ENCODE measurements around the gene HORMAD2. TPM values are rescaled to one million over a fixed set of nuclear protein-coding genes. Genes with fewer than 3 reads are reported as not detected.

The HORMAD2 gene
- total and polyA plus RNA-seq, 2 donors from 2014 or later, result not detected

DNA sequence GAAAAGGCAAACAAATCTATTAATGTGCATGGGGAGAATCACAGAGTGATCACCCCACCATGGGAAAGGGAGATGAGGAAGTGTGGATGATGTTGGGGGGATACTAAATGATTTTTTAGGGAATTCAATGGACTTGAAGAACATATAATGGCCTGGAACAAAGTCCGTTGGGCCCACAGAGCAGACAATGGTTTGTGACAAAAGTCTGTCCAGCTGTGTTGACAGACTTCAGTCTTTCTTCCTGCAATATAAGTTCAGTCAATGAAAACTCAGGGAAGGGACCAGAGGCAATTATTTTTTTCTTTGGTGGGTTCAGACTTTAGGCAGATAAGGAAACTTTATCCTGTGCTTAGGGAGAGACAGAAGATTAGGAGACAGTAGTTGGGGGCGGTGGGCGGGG lies 18.0 kb upstream of the HORMAD2 start:
- Histone ChIP-seq H3K9me3 (ENCODE audit: control insufficient read depth in 2 of 3, insufficient read depth in 1 of 3, low read length in 3 of 3) (peaks cover 0 to 4% (median 0%) of the 10 kb centered on the region in 3 donors), H3K27ac (ENCODE audit: low read depth in 2 of 2, low read length in 2 of 2) (no peak overlapping the region), H3K4me1 (ENCODE audit: control insufficient read depth in 2 of 3, insufficient read depth in 2 of 3, low read depth in 1 of 3, low read length in 3 of 3) (no peaks in the 10 kb centered on the region), H3K9ac (ENCODE audit: low read length in 3 of 3) (no peak overlapping the region), H3K36me3 (ENCODE audit: control insufficient read depth in 2 of 3, insufficient read depth in 3 of 3, low read length in 3 of 3) (no peaks in the 10 kb centered on the region), H3K4me3 (ENCODE audit: low read length in 3 of 3) (no peak overlapping the region), H3K27me3 (ENCODE audit: control insufficient read depth, insufficient read depth, low read length) (no peaks in the 10 kb centered on the region)
- no peak for DNase-seq
- TF ChIP-seq CTCF (IDR thresholded peaks at IDR 0.05; ENCODE audit: borderline replicate concordance, extremely low read depth, insufficient read depth), result no peak
- intact Hi-C loops (cut with DNase I), result no loop called here
- FAIRE-seq, result no peak

GRCh38 chr22:30062950-30063349 lies 17.3 kb upstream of the HORMAD2 start:
- DNase-seq, result no peak
- Histone ChIP-seq H3K4me1 (ENCODE audit: control insufficient read depth in 2 of 3, insufficient read depth in 2 of 3, low read depth in 1 of 3, low read length in 3 of 3) (no peaks in the 10 kb centered on the region), H3K27ac (ENCODE audit: low read depth in 2 of 2, low read length in 2 of 2) (no peak overlapping the region), H3K4me3 (ENCODE audit: low read length in 3 of 3) (no peak overlapping the region), H3K36me3 (ENCODE audit: control insufficient read depth in 2 of 3, insufficient read depth in 3 of 3, low read length in 3 of 3) (no peaks in the 10 kb centered on the region), H3K27me3 (ENCODE audit: control insufficient read depth, insufficient read depth, low read length) (no peaks in the 10 kb centered on the region), H3K9me3 (ENCODE audit: control insufficient read depth in 2 of 3, insufficient read depth in 1 of 3, low read length in 3 of 3) (peaks cover 0 to 4% (median 0%) of the 10 kb centered on the region in 3 donors), H3K9ac (ENCODE audit: low read length in 3 of 3) (no peak overlapping the region)
- FAIRE-seq, result no peak
- intact Hi-C loops (cut with DNase I), result no loop called here
- TF ChIP-seq CTCF (IDR thresholded peaks at IDR 0.05; ENCODE audit: borderline replicate concordance, extremely low read depth, insufficient read depth), result no peak

GRCh38 chr22:30064172-30064571 lies 16.1 kb upstream of the HORMAD2 start:
- Histone ChIP-seq H3K9me3 (ENCODE audit: control insufficient read depth in 2 of 3, insufficient read depth in 1 of 3, low read length in 3 of 3) (peaks cover 0 to 4% (median 0%) of the 10 kb centered on the region in 3 donors), H3K4me1 (ENCODE audit: control insufficient read depth in 2 of 3, insufficient read depth in 2 of 3, low read depth in 1 of 3, low read length in 3 of 3) (no peaks in the 10 kb centered on the region), H3K9ac (ENCODE audit: low read length in 3 of 3) (no peak overlapping the region), H3K27me3 (ENCODE audit: control insufficient read depth, insufficient read depth, low read length) (no peaks in the 10 kb centered on the region), H3K4me3 (ENCODE audit: low read length in 3 of 3) (no peak overlapping the region), H3K27ac (ENCODE audit: low read depth in 2 of 2, low read length in 2 of 2) (no peak overlapping the region), H3K36me3 (ENCODE audit: control insufficient read depth in 2 of 3, insufficient read depth in 3 of 3, low read length in 3 of 3) (no peaks in the 10 kb centered on the region)
- intact Hi-C loops (cut with DNase I), result no loop called here
- no peak for DNase-seq
- no peak for TF ChIP-seq CTCF (IDR thresholded peaks at IDR 0.05; ENCODE audit: borderline replicate concordance, extremely low read depth, insufficient read depth)
- FAIRE-seq, result no peak

DNA sequence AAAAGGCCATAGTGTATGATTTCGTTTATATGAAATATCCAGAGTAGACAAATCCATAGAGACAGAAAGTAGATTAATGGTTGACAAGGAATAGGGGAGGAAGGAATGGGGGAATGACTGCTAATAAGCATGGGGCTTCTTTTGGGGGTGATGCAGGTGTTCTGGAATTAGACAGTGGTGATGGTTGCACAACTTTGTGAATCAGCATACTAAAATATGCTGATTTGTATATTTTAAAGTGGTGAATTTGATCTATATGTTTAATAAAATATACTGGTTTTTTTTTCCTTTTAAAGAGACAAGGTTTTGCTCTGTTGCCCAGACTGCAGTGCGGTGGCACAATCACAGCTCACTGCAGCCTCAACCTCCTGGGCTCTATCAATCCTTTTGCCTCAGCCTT lies 6.5 kb upstream of the HORMAD2 start:
- DNase-seq (no peak), FAIRE-seq (no peak)
- intact Hi-C loops (cut with DNase I), result no loop called here
- H3K27ac ChIP-seq (ENCODE audit: low read depth in 2 of 2, low read length in 2 of 2), result no peak overlapping the region
- no peaks in the 10 kb centered on the region for H3K27me3 ChIP-seq (ENCODE audit: control insufficient read depth, insufficient read depth, low read length)
- no peaks in the 10 kb centered on the region for H3K9me3 ChIP-seq (ENCODE audit: control insufficient read depth in 2 of 3, insufficient read depth in 1 of 3, low read length in 3 of 3)
- H3K36me3 ChIP-seq (ENCODE audit: control insufficient read depth in 2 of 3, insufficient read depth in 3 of 3, low read length in 3 of 3), result no peaks in the 10 kb centered on the region
- no peak overlapping the region for H3K9ac ChIP-seq (ENCODE audit: low read length in 3 of 3)
- TF ChIP-seq CTCF (IDR thresholded peaks at IDR 0.05; ENCODE audit: borderline replicate concordance, extremely low read depth, insufficient read depth), result no peak
- H3K4me1 ChIP-seq (ENCODE audit: control insufficient read depth in 2 of 3, insufficient read depth in 2 of 3, low read depth in 1 of 3, low read length in 3 of 3), result no peaks in the 10 kb centered on the region
- no peak overlapping the region for H3K4me3 ChIP-seq (ENCODE audit: low read length in 3 of 3)
